T-cell (primary cell): ENCODE data around the gene STK32C. TPM values are rescaled to one million over a fixed set of nuclear protein-coding genes. Genes with fewer than 3 reads are reported as not detected.

Experiments
- ATAC-seq, 4 experiments: fragments of 200-7000 bp in 3 of 4; fragments of 150-1000 bp in 1 of 4; cut with Tn5 transposase; replicated peaks in 1 of 4; 1 replicate in 3 of 4; 2 replicates in 1 of 4; pipeline ENCODE4 v1.10.0; 2021; ENCODE audit warnings: moderate library complexity in 3 of 4, mild to moderate bottlenecking in 2 of 4, moderate number of reproducible peaks in 1 of 4
- CTCF ChIA-PET, 2 donors: fragments of 300-600 bp; sonication (Branson Sonifier 250); formaldehyde crosslinking; loops; one replicate each; lab custom pipeline; 2022; ENCODE audit warnings: antibody characterized with exemption in 2 of 2; lab: Charles Lee
- POLR2A ChIA-PET, 2 donors: fragments of 300-600 bp; sonication (Branson Sonifier 250); formaldehyde crosslinking; loops; one replicate each; lab custom pipeline; 2022; ENCODE audit warnings: antibody characterized with exemption in 2 of 2; lab: Charles Lee
- DNase-seq, 35 experiments: peaks; one replicate each; pipeline versions ENCODE4 v3.0.0 to v3.0.0-alpha.2; 2013 to 2023
- H3K27ac ChIP-seq: one replicate; pipeline ENCODE4 v1.5.1; 2013; ENCODE audit warnings: low read length
- H3K27me3 ChIP-seq, 2 experiments: replicated peaks in 1 of 2; 1 replicate in 1 of 2; 2 replicates in 1 of 2; pipeline versions ENCODE4 v1.6.1 to v1.7.0; 2013; ENCODE audit warnings: low read length in 1 of 2, mixed read lengths in 1 of 2; ENCODE audit not compliant: control insufficient read depth in 2 of 2, insufficient read depth in 2 of 2; ENCODE audit errors: extremely low read depth in 1 of 2
- H3K36me3 ChIP-seq, 2 donors: 1 replicate in 1 of 2; 2 replicates in 1 of 2; pipeline versions ENCODE4 v1.6.1 to v1.7.0; 2013; ENCODE audit warnings: low read length in 1 of 2; ENCODE audit not compliant: control insufficient read depth in 2 of 2, insufficient read depth in 1 of 2; ENCODE audit errors: extremely low read depth in 1 of 2
- H3K4me1 ChIP-seq, 2 experiments: 1 replicate in 1 of 2; 2 replicates in 1 of 2; pipeline versions ENCODE4 v1.6.1 to v1.7.0; 2013; ENCODE audit warnings: low read length in 2 of 2, mixed read lengths in 1 of 2; ENCODE audit not compliant: insufficient read depth in 2 of 2, control insufficient read depth in 1 of 2; ENCODE audit errors: extremely low read depth in 1 of 2
- H3K4me3 ChIP-seq, 2 donors: 1 replicate in 1 of 2; 2 replicates in 1 of 2; pipeline versions ENCODE4 v1.5.1 to v1.7.0; 2013; ENCODE audit warnings: mild to moderate bottlenecking in 2 of 2, low read length in 1 of 2, moderate library complexity in 1 of 2; ENCODE audit not compliant: control insufficient read depth in 1 of 2; ENCODE audit errors: extremely low read depth in 1 of 2
- H3K9me3 ChIP-seq: 2 replicates; pipeline ENCODE4 v1.7.0; 2013
- H3K27ac Mint-ChIP-seq, 2 donors: one replicate each; pipeline ENCODE4 v1.8.0; 2020 to 2021; ENCODE audit warnings: mild to moderate bottlenecking in 2 of 2, mixed read lengths in 2 of 2
- H3K27me3 Mint-ChIP-seq, 2 donors: one replicate each; pipeline ENCODE4 v1.8.0; 2021 to 2022; ENCODE audit warnings: mixed read lengths in 2 of 2
- H3K36me3 Mint-ChIP-seq: one replicate; pipeline ENCODE4 v1.8.0; 2021; ENCODE audit warnings: mixed read lengths
- H3K4me1 Mint-ChIP-seq, 3 donors: one replicate each; pipeline ENCODE4 v1.8.0; 2020 to 2022; ENCODE audit warnings: mixed read lengths in 3 of 3, mild to moderate bottlenecking in 1 of 3
- H3K4me3 Mint-ChIP-seq, 3 donors: one replicate each; pipeline ENCODE4 v1.8.0; 2020 to 2022; ENCODE audit warnings: mild to moderate bottlenecking in 3 of 3, mixed read lengths in 3 of 3, moderate library complexity in 3 of 3
- H3K9me3 Mint-ChIP-seq, 3 donors: one replicate each; pipeline ENCODE4 v1.8.0; 2020 to 2022; ENCODE audit warnings: mixed read lengths in 3 of 3
- WGBS: methylation state at CpG from one replicate; pipeline ENCODE4 v1.1.5; 2013; ENCODE audit warnings: missing lambda C conversion rate; ENCODE audit not compliant: insufficient coverage; 5-methylcytosine and 5-hydroxymethylcytosine counted together
- total RNA-seq, 35 experiments: library from RNA in 6 of 35; stranded (reverse) in 6 of 35; fragments of 120-200 nt in 1 of 35; gene quantifications; one replicate each; pipeline versions ENCODE4 v1.2.1 to v1.2.4 and lab custom pipeline; 2013 to 2026

STK32C gene
- total RNA-seq, 5 donors from 2014 or later (not counting 1 experiment from before 2014, with no cell fraction given), result 5.8 to 16.4 (median 12.2) TPM

DNA sequence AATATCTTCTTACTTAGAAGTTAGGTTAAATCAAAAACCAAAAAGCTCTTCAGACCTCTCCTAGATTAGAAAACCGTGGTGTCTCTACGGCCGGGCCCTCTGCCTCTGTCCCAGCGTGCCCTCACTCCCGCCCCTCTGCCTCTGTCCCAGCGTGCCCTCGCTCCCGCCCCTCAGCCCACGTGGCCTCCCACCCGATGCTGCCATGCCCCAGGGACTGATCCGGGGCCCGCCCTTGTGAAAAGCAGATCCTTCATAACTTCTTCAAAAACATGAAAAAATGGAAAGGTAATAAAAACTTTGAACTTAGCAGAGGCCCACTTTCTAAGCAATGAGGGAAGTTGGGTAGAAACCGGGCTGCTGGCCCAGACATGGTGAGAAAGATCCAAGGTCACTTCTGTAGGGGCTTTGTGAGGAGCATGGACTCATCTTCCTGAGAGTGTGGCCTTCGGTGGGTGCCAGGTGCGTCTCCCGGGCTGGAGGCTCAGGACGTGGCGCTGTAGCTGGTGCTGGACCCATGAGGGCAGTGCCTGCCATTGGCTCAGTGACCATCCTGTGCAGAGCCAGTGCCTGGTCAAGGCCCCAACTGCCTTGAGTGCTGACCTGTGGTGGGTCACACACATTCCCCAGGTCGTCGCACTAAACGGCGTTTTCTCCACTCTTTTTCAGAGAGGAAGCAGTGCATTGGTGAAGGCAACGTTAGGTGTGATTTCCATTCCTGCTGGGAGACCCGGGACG is 125.9 kb downstream of the STK32C start:
- Mint-ChIP-seq H3K36me3 (no peaks in the 10 kb centered on the region), H3K4me1 (peaks cover 0 to 6% (median 4%) of the 10 kb centered on the region in 3 donors), H3K27me3 (peaks cover 33 to 48% of the 10 kb centered on the region in 2 donors), H3K27ac (no peak overlapping the region), H3K9me3 (no peaks in the 10 kb centered on the region), H3K4me3 (no peak overlapping the region)
- ChIA-PET CTCF (no interaction called here), POLR2A (no interaction called here)
- peaks cover 3 to 13% of the 10 kb centered on the region in 2 experiments for H3K4me1 ChIP-seq
- H3K36me3 ChIP-seq, result no peaks in the 10 kb centered on the region
- no peak overlapping the region for H3K4me3 ChIP-seq
- H3K9me3 ChIP-seq, result no peaks in the 10 kb centered on the region
- no peak overlapping the region for H3K27ac ChIP-seq
- DNase-seq (no peak), ATAC-seq (no peak)
- 73% methylated on average over 17 of the region's 25 CpGs for WGBS
- peaks cover 10 to 65% of the 10 kb centered on the region in 2 experiments for H3K27me3 ChIP-seq

DNA sequence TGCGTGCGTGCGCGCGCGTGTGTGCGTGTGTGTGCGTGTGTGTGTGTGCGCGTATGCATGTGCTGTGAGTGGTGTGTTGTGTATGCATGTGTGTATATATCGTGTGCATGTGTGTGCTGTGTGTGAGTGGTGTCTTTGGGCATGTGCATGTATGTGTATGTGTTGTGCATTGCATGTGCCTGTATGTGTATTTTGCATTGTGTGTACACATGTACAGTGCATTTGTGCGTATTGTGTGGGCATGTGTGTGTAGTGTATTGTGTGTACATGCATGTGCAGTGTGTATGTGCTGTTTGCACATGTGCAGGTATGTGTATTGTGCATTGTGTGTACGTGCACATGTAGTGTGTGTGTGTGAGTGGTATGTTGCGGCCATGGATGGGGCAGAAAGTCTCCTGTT is 127.0 kb downstream of the STK32C start:
- Mint-ChIP-seq H3K27ac (no peak overlapping the region), H3K4me1 (peaks cover 0 to 9% (median 4%) of the 10 kb centered on the region in 3 donors), H3K27me3 (peaks cover 40 to 56% of the 10 kb centered on the region in 2 donors), H3K4me3 (no peak overlapping the region), H3K9me3 (no peaks in the 10 kb centered on the region), H3K36me3 (no peaks in the 10 kb centered on the region)
- CTCF ChIA-PET, result no interaction called here
- Histone ChIP-seq H3K4me3 (no peak overlapping the region), H3K27ac (no peak overlapping the region), H3K9me3 (no peaks in the 10 kb centered on the region), H3K4me1 (peaks cover 0 to 5% of the 10 kb centered on the region in 2 experiments), H3K27me3 (peaks cover 12 to 68% of the 10 kb centered on the region in 2 experiments), H3K36me3 (no peaks in the 10 kb centered on the region)
- ATAC-seq (no peak), DNase-seq (no peak)
- POLR2A ChIA-PET, result no interaction called here
- WGBS, result 61% methylated on average over 12 of the region's 14 CpGs

DNA sequence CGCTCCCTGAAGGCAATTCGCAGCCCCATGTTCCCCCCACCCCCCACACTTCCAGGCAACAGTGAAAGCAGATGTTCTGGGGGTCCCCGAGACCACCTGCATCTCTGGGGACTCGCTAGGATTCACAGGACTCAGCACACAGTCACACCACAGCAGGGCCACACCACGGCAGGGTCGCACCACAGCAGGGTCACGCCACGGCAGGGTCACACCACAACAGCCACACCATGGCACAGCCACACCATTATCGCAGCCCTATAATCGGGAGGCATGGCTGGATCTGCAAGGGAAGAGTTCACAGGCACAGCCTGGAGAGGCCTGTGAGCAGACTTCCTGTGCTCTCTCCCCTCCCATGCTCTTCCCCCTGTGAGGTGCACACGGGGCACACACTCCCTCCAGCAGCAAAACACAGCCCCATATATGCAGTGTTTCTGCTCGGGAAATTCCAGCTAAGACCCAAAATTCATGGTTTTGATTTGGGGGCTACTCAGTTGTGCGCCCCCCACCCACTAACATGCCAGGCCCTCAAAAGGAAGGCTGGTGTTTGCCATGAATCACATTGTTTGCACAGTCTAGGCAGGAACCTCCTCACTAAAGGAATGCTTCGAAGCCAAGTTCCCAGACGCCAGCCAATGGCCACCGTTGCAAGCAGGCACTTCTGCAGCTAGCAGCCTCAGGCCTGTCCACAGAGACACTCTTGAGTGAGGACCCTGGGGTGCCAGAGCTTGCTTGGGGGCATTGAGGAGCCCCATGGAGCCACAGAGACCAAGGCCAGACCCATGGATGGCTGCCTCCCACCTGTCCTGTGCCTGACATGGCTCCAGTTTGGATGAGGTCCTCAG is 128.0 kb downstream of the STK32C start:
- Mint-ChIP-seq H3K27ac (no peak overlapping the region), H3K27me3 (peaks cover 36 to 51% of the 10 kb centered on the region in 2 donors), H3K9me3 (no peaks in the 10 kb centered on the region), H3K4me3 (no peak overlapping the region), H3K36me3 (no peaks in the 10 kb centered on the region), H3K4me1 (peaks cover 0 to 6% (median 2%) of the 10 kb centered on the region in 3 donors)
- no peak overlapping the region for H3K4me3 ChIP-seq
- no peaks in the 10 kb centered on the region for H3K36me3 ChIP-seq
- DNase-seq (no peak), ATAC-seq (no peak)
- CTCF ChIA-PET, result no interaction called here
- 80% methylated on average over 16 of the region's 16 CpGs for WGBS
- POLR2A ChIA-PET, result no interaction called here
- H3K27me3 ChIP-seq, result peaks cover 7 to 59% of the 10 kb centered on the region in 2 experiments
- H3K4me1 ChIP-seq, result no peaks in the 10 kb centered on the region
- no peaks in the 10 kb centered on the region for H3K9me3 ChIP-seq
- H3K27ac ChIP-seq, result no peak overlapping the region

DNA sequence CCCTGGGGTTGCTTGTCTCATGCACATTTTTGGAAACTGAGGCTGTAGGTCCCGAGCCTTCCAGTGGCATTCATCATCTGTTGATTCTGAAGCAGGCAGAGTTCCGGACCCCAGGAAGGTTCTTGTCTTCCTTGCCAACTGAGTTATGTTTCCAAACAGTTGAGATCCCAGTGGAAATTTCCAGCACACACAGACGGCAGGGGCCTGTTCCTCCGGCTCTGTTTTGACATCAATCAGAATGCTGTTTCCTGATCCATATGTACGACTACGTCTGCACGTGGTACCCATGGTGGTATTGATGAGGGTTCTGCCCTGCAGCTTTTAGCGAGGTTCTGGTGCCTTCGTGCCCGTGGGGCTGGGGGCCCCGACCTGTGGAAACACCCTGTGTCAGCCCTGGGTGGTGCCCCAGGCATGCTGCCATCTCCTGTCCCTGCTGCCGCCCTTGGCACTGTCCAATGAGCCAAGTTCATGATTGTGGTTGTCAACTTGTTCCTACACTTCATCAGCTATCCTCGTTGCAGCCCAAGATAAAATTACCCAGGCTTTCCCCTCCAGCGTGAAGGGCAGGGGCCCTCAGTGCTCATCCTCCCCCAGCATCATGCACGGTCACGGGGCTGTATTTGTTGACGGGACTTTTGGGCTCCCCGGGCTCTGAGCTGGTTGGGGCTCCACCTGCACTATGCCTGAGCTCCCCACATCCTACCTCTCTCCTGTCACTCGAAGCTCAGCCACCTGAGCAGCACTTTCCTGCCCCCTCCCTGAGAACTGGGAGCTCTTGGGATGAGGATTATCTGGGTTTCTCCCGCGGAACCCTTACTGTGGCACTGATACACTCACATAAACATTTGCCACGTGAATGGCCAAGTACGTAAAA is 128.8 kb downstream of the STK32C start:
- WGBS, result 70% methylated on average over 18 of the region's 23 CpGs
- Mint-ChIP-seq H3K36me3 (no peaks in the 10 kb centered on the region), H3K4me3 (no peak overlapping the region), H3K27ac (no peak overlapping the region), H3K9me3 (no peaks in the 10 kb centered on the region), H3K27me3 (peaks cover 34 to 45% of the 10 kb centered on the region in 2 donors), H3K4me1 (peaks cover 0 to 9% (median 0%) of the 10 kb centered on the region in 3 donors)
- no peak for ATAC-seq
- DNase-seq, result no peak
- Histone ChIP-seq H3K36me3 (no peaks in the 10 kb centered on the region), H3K9me3 (no peaks in the 10 kb centered on the region), H3K27me3 (peaks cover 3 to 54% of the 10 kb centered on the region in 2 experiments), H3K27ac (no peak overlapping the region), H3K4me1 (no peaks in the 10 kb centered on the region), H3K4me3 (no peak overlapping the region)
- ChIA-PET POLR2A (no interaction called here), CTCF (no interaction called here)

DNA sequence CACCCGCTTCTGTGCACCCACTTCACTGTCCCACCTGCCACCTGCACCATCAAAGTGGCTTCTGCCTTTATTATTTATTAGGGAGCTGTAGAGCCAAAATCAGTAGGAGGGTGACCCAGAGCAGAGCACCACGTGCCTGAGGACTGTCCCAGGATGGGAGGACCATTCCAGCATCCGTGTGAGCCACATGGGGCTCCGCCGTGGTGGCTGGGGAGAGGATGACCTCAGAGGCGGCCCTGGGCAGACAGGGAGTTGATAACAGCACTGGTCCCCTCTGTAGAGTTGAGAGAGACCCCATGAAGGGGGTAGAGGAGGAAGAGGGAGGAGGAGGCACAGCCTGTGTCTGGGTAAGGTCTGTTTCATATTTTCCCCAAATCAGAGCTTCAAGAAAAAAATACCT is 129.7 kb downstream of the STK32C start:
- peaks cover 3 to 52% of the 10 kb centered on the region in 2 experiments for H3K27me3 ChIP-seq
- H3K27ac ChIP-seq, result no peak overlapping the region
- peaks cover 4 to 14% (median 7%) of the 10 kb centered on the region in 3 donors for H3K4me1 Mint-ChIP-seq
- no peak overlapping the region for H3K4me3 ChIP-seq
- peaks cover 30 to 38% of the 10 kb centered on the region in 2 donors for H3K27me3 Mint-ChIP-seq
- no peaks in the 10 kb centered on the region for H3K36me3 Mint-ChIP-seq
- no peak overlapping the region for H3K4me3 Mint-ChIP-seq
- no peaks in the 10 kb centered on the region for H3K36me3 ChIP-seq
- DNase-seq (no peak), ATAC-seq (no peak)
- CTCF ChIA-PET, result interaction anchor here in 1 of 2 donors (0.6 kb wide), 1 partner anchor 11 kb away, joined by 3 read pairs; no protein-coding TSS in a partner anchor
- POLR2A ChIA-PET, result no interaction called here
- H3K27ac Mint-ChIP-seq, result no peak overlapping the region
- H3K4me1 ChIP-seq, result no peaks in the 10 kb centered on the region
- 78% methylated on average over 5 of the region's 6 CpGs for WGBS
- H3K9me3 Mint-ChIP-seq, result no peaks in the 10 kb centered on the region
- H3K9me3 ChIP-seq, result no peaks in the 10 kb centered on the region
